Thymus (tissue), 11 donors: Measurements from ENCODE around the gene ADCY9. TPM values are rescaled to one million over a fixed set of nuclear protein-coding genes. Genes with fewer than 3 reads are reported as not detected.
"Not testable (repeated sequence)": the region's sequence is repeated elsewhere in the genome, so short reads cannot be mapped to it uniquely, and the experiment has no call there.

Experiments
- DNase-seq, 9 donors: peaks; one replicate each; pipeline ENCODE4 v3.0.0-alpha.2; 2013; ENCODE audit warnings: low spot score in 9 of 9, low read depth in 6 of 9, missing footprints in 1 of 9
- H3K27ac ChIP-seq, 2 donors: one replicate each; pipeline ENCODE4 v1.5.1; 2013; ENCODE audit warnings: control low read depth in 1 of 2, low read depth in 1 of 2, low read length in 1 of 2, mild to moderate bottlenecking in 1 of 2, moderate library complexity in 1 of 2
- H3K27me3 ChIP-seq, 2 donors: one replicate each; pipeline ENCODE4 v1.5.1; 2013; ENCODE audit warnings: low read length in 1 of 2; ENCODE audit not compliant: control insufficient read depth in 2 of 2, insufficient read depth in 1 of 2
- H3K36me3 ChIP-seq, 2 donors: one replicate each; pipeline ENCODE4 v1.5.1; 2013; ENCODE audit warnings: low read length in 1 of 2, mild to moderate bottlenecking in 1 of 2, moderate library complexity in 1 of 2; ENCODE audit not compliant: control insufficient read depth in 2 of 2, insufficient read depth in 2 of 2
- H3K4me1 ChIP-seq, 2 donors: one replicate each; pipeline ENCODE4 v1.5.1; 2013; ENCODE audit warnings: low read length in 2 of 2; ENCODE audit not compliant: control insufficient read depth in 2 of 2, insufficient read depth in 2 of 2
- H3K4me3 ChIP-seq, 2 donors: one replicate each; pipeline ENCODE4 v1.5.1; 2013; ENCODE audit warnings: low read length in 2 of 2, control low read depth in 1 of 2, mild to moderate bottlenecking in 1 of 2
- H3K9me3 ChIP-seq, 2 donors: one replicate each; pipeline ENCODE4 v1.5.1; 2013; ENCODE audit warnings: low read length in 1 of 2, mild to moderate bottlenecking in 1 of 2; ENCODE audit not compliant: control insufficient read depth in 2 of 2, insufficient read depth in 1 of 2
- WGBS: extraction: QIAGEN DNeasy Blood & Tissue Kit; methylation state at CpG from one replicate; pipeline ENCODE4 v1.1.7; 2013; 5-methylcytosine and 5-hydroxymethylcytosine counted together
- polyA plus RNA-seq: library from polyadenylated mRNA; stranded (reverse); fragments of 200-250 nt; gene quantifications from one replicate; pipeline ENCODE4 v1.2.3, GENCODE V29; 2013
- total RNA-seq: library from RNA; stranded (reverse); fragments of 120-200 nt; gene quantifications from one replicate; pipeline ENCODE4 v1.2.4, GENCODE V29; 2013
- donor health status: healthy.

The ADCY9 gene
- total and polyA plus RNA-seq, 2 donors: 1.3 to 2.2 TPM

DNA sequence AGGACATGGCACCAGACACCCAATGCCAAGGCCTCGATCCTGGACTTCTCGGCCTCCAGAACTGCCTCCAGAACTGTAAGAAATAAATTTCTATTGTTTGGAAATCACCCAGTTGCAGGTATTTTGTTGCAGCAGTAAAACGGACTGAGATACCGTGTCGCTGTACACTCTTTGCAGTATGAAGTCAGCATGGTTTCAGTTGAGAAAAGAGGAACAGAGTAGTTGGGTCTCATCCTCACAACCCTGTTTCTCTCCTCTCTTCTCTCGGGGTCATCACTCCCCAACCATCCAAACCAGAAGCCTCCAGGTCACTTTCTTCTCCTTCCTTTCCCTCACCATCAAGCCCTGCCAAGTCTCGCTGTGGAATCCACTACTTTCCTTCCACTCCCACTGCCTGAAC, 77.8 kb downstream of the ADCY9 start:
- WGBS: 94% methylated on average over 7 of the region's 7 CpGs
- Histone ChIP-seq H3K27ac (no peak overlapping the region), H3K4me1 (no peaks in the 10 kb centered on the region), H3K4me3 (no peak overlapping the region), H3K9me3 (no peaks in the 10 kb centered on the region), H3K36me3 (no peaks in the 10 kb centered on the region), H3K27me3 (no peaks in the 10 kb centered on the region)
- DNase-seq: no peak

DNA sequence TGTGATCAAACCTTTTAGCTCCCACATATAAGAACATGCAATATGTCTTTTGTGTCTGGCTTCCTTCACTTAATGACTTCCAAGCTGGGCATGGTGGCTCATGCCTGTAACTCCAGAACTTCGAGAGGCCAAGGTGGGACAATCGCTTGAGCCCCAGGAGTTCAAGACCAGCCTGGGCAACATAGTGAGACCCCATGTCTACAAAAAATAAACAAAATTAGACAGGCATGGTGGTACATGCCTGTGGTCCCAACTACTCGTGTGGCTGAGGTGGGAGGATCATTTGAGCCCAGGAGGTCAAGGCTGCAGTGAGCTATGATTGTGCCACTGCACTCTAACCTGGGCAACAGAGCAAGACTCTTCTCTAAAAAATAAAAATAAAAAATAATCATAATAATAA, 79.3 kb downstream of the ADCY9 start:
- not testable (repeated sequence) for DNase-seq, H3K27ac ChIP-seq, H3K4me3 ChIP-seq, H3K27me3 ChIP-seq, H3K36me3 ChIP-seq, H3K9me3 ChIP-seq, H3K4me1 ChIP-seq
- 92% methylated on average over 3 of the region's 3 CpGs for WGBS

DNA sequence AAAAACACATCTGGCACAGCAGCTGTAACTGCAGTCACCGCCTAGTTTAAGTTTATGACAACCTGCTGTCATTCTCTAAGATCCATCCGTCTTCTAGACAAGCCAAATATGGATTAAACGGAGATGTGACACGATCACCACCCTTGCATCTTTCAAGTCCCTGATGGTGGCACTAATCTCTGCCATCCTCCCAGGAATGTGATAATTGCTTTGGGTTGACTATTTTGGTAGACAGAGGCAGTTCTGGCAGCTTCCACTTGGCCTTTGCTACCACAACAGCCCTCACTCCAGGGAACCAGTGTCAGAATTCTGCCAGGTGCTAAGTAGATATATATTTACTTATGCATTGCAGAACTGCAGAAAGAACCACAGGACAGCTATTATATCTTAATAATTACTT, 81.3 kb downstream of the ADCY9 start:
- no peaks in the 10 kb centered on the region for H3K9me3 ChIP-seq
- no peak overlapping the region for H3K27ac ChIP-seq
- no peak overlapping the region for H3K4me3 ChIP-seq
- peaks cover 0 to 4% of the 10 kb centered on the region in 2 donors for H3K27me3 ChIP-seq
- no peak for DNase-seq
- peaks cover 0 to 4% of the 10 kb centered on the region in 2 donors for H3K4me1 ChIP-seq
- WGBS: 96% methylated on average over 4 of the region's 4 CpGs
- H3K36me3 ChIP-seq: no peaks in the 10 kb centered on the region

DNA sequence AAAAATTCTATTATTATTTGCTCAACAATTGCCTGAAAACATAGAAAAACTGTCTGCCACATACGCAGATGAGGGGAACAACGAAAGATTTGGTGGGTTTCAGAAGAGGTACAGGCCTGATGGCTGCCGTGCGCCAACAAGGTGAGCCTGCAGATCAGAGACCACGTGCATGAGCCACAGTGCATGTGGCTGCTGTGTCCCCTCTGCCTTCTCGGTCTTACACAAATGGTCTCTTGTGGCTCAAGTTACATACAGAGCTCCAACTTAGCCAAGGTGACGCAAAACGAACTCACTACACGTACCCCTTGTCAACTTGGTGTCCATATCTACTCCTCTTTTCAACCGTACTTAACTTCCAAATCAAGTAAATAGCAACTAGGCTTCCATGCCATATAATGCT, 82.3 kb downstream of the ADCY9 start:
- no peak for DNase-seq
- peaks cover 0 to 4% of the 10 kb centered on the region in 2 donors for H3K27me3 ChIP-seq
- no peak overlapping the region for H3K4me3 ChIP-seq
- 98% methylated on average over 10 of the region's 10 CpGs for WGBS
- H3K4me1 ChIP-seq: peaks cover 0 to 4% of the 10 kb centered on the region in 2 donors
- H3K36me3 ChIP-seq: no peaks in the 10 kb centered on the region
- no peaks in the 10 kb centered on the region for H3K9me3 ChIP-seq
- no peak overlapping the region for H3K27ac ChIP-seq

DNA sequence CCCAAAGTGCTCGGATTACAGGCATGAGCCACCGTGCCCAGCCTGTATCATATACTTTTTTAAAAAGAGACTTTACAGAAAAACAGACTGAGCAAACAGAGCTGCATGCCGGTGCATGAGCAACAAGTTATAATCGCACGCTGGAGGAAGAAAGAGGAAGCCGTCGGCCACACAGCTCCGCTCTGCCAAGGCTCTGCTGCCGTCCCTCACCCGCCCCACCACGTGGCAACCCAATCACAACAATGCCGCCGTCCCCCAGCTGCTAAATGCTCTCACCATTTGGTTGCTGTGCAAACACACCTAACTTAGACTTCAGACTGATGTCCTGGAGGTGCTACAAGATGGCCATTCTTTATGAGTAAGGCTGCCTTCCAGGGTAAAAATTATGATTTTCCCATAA, 83.5 kb downstream of the ADCY9 start:
- H3K4me3 ChIP-seq: no peak overlapping the region
- peaks cover 0 to 4% of the 10 kb centered on the region in 2 donors for H3K4me1 ChIP-seq
- H3K36me3 ChIP-seq: no peaks in the 10 kb centered on the region
- H3K9me3 ChIP-seq: no peaks in the 10 kb centered on the region
- 6% methylated on average over 13 of the region's 13 CpGs for WGBS
- no peak overlapping the region for H3K27ac ChIP-seq
- DNase-seq: peak in 2 of 9 donors; percentile 4
- peaks cover 0 to 4% of the 10 kb centered on the region in 2 donors for H3K27me3 ChIP-seq

DNA sequence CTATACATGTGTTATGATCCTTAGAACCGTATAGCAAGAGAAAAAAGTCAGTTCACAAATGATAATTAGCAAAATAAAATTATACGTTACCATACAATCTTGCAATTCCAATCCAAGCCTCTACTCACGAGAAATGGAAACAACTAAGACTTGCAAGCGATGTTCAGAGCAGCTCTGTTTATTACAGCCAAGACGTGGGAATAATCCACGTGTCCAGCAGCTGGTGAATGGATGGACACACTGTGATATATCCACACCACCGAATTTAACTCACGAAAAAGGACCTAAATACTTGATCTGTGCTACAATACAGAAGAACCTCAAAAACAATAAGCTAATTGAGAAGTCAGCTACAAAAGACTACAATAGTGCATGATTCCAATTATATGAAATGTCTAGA, 88.1 kb downstream of the ADCY9 start:
- Histone ChIP-seq H3K4me1 (peaks cover 0 to 4% of the 10 kb centered on the region in 2 donors), H3K27ac (no peak overlapping the region), H3K27me3 (peaks cover 0 to 2% of the 10 kb centered on the region in 2 donors), H3K9me3 (no peaks in the 10 kb centered on the region), H3K36me3 (no peaks in the 10 kb centered on the region), H3K4me3 (no peak overlapping the region)
- no peak for DNase-seq
- WGBS: 96% methylated on average over 8 of the region's 8 CpGs

DNA sequence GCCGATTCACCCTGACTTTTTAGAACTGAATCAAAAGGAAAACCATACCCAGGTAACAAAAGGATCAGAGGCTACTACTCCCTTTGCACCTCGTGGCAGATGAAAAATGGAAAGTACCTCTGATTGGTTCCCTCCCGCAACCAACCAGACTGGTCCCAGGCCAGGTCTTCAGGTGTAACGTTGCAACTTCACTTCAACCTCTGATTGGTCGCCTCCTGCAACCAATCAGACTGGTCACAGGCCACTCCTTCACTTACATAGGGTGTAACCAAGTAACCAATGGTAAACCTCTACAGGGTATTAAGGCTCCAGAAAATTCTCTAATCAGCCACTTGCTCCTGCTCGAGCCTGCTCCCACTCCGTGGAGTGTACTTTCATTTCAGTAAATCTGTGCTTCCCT, 89.4 kb downstream of the ADCY9 start:
- Histone ChIP-seq H3K27ac (no peak overlapping the region), H3K4me3 (no peak overlapping the region), H3K9me3 (no peaks in the 10 kb centered on the region), H3K4me1 (no peaks in the 10 kb centered on the region), H3K27me3 (no peaks in the 10 kb centered on the region), H3K36me3 (no peaks in the 10 kb centered on the region)
- no peak for DNase-seq
- 96% methylated on average over 7 of the region's 7 CpGs for WGBS

DNA sequence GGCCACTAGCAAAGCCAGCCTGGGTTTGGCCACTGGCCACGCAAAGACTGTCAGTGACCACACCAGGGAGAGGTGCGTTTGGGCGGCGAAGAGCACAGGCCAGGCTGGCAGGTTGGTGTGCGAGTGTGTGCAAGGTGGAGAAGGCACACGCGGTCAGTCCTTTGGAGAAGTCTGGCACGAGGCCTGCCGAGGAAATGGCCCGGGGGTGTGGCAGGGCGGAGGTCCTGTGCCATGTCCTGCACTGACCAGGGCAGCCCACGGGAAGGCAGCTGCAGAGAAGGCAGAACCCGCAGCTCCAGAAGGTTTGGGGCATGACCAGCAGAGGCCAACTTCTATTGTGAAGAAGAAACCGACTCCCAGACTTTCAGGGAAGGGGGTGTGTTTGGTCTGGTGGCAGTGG, 90.8 kb downstream of the ADCY9 start:
- 92% methylated on average over 14 of the region's 14 CpGs for WGBS
- DNase-seq: no peak
- H3K27ac ChIP-seq: no peak overlapping the region

DNA sequence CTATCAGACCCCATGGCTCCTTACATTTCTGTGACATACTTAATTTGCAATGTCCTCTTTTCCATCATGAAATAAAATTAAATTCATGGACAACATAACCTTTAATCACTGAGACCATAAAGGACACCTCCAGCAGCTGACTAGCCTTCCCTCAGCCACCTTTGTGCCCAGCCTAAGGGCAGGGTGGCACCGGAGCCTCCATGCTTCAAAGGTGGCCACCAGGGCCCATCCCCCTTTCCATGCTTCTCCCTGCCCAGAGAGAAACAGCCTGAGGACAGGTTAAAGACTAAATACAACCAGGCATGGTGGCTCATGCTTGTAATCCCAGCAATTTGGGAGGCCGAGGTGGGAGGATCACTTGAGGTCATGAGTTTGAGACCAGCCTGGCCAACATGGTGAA, 94.3 kb downstream of the ADCY9 start:
- Histone ChIP-seq H3K27ac (no peak overlapping the region), H3K4me1 (peaks cover 0 to 5% of the 10 kb centered on the region in 2 donors), H3K9me3 (no peaks in the 10 kb centered on the region), H3K4me3 (no peak overlapping the region), H3K27me3 (no peaks in the 10 kb centered on the region), H3K36me3 (no peaks in the 10 kb centered on the region)
- 96% methylated on average over 2 of the region's 2 CpGs for WGBS
- DNase-seq: no peak

More for the DNA sequence above, 90.8 kb downstream of the ADCY9 start:
- H3K4me1 ChIP-seq: peaks cover 0 to 5% of the 10 kb centered on the region in 2 donors
- H3K4me3 ChIP-seq: no peak overlapping the region
- H3K36me3 ChIP-seq: no peaks in the 10 kb centered on the region
- H3K27me3 ChIP-seq: no peaks in the 10 kb centered on the region
- H3K9me3 ChIP-seq: no peaks in the 10 kb centered on the region
